Loucy (cell line): Measurements from ENCODE around the gene EPAS1.

Experiments used
- H2AFZ ChIP-seq: fragments of 200-600 bp; sonication (generic); 2 replicates; pipeline ENCODE4 v1.6.0; 2016; ENCODE audit warnings: antibody characterized with exemption, mild to moderate bottlenecking, low read length, moderate library complexity
- H3F3A ChIP-seq: fragments of 200-600 bp; 2 replicates; pipeline ENCODE4 v1.6.0; 2016; ENCODE audit warnings: antibody characterized with exemption, low read depth, mild to moderate bottlenecking
- H3K27me3 ChIP-seq: fragments of 200-600 bp; sonication (generic); 2 replicates; pipeline ENCODE4 v1.6.1; 2014; ENCODE audit warnings: low read length, mild to moderate bottlenecking; ENCODE audit not compliant: insufficient read depth, poor library complexity, severe bottlenecking
- H3K36me3 ChIP-seq: fragments of 200-600 bp; sonication (generic); 2 replicates; pipeline ENCODE4 v1.6.1; 2016; ENCODE audit warnings: low read length; ENCODE audit not compliant: insufficient read depth
- H3K4me1 ChIP-seq: fragments of 200-600 bp; sonication (generic); 2 replicates; pipeline ENCODE4 v1.5.1; 2014; ENCODE audit warnings: low read length, mild to moderate bottlenecking; ENCODE audit not compliant: insufficient read depth, poor library complexity, severe bottlenecking
- H3K4me2 ChIP-seq: fragments of 200-600 bp; sonication (generic); 2 replicates; pipeline ENCODE4 v1.6.0; 2014; ENCODE audit warnings: antibody characterized with exemption, low read length, low read depth, mild to moderate bottlenecking; ENCODE audit not compliant: poor library complexity, severe bottlenecking
- H3K4me3 ChIP-seq: fragments of 200-600 bp; sonication (generic); 2 replicates; pipeline ENCODE4 v1.5.1; 2014; ENCODE audit warnings: low read length, mild to moderate bottlenecking, mixed read lengths; ENCODE audit not compliant: poor library complexity, severe bottlenecking
- H3K79me2 ChIP-seq: fragments of 200-600 bp; sonication (generic); 2 replicates; pipeline ENCODE4 v1.6.1; 2014; ENCODE audit warnings: low read length; ENCODE audit not compliant: insufficient read depth
- H3K9ac ChIP-seq: fragments of 200-600 bp; sonication (generic); 2 replicates; pipeline ENCODE4 v1.6.0; 2014; ENCODE audit warnings: mild to moderate bottlenecking, low read depth, low read length, moderate library complexity; ENCODE audit not compliant: poor library complexity, severe bottlenecking
- H3K9me2 ChIP-seq: fragments of 200-600 bp; sonication (generic); replicated peaks from 2 replicates; pipeline ENCODE4 v1.6.1; 2016; ENCODE audit warnings: low read depth, low read length, mixed read lengths
- H3K9me3 ChIP-seq: fragments of 200-600 bp; sonication (generic); 2 replicates; pipeline ENCODE4 v1.6.1; 2014; ENCODE audit warnings: mild to moderate bottlenecking, antibody characterized with exemption, low read length, low read depth; ENCODE audit not compliant: insufficient read depth
- H4K20me1 ChIP-seq: fragments of 200-600 bp; sonication (generic); 2 replicates; pipeline ENCODE4 v1.6.0; 2014; ENCODE audit warnings: antibody characterized with exemption, low read length, mild to moderate bottlenecking; ENCODE audit not compliant: insufficient read depth, poor library complexity, severe bottlenecking
- EZH2phosphoT487 ChIP-seq: fragments of 200-600 bp; IDR thresholded peaks from 2 replicates; pipeline ENCODE4 v1.6.1; 2018; ENCODE audit warnings: antibody characterized with exemption, mild to moderate bottlenecking, moderate library complexity, borderline replicate concordance
- TF ChIP-seq, protein P1 (sequence below): fragments of 200-600 bp; sonication (generic); conservative IDR thresholded peaks from 2 replicates; pipeline ENCODE4 v1.5.1; 2014; ENCODE audit warnings: mild to moderate bottlenecking, antibody characterized with exemption, low read length

EPAS1 gene

DNA sequence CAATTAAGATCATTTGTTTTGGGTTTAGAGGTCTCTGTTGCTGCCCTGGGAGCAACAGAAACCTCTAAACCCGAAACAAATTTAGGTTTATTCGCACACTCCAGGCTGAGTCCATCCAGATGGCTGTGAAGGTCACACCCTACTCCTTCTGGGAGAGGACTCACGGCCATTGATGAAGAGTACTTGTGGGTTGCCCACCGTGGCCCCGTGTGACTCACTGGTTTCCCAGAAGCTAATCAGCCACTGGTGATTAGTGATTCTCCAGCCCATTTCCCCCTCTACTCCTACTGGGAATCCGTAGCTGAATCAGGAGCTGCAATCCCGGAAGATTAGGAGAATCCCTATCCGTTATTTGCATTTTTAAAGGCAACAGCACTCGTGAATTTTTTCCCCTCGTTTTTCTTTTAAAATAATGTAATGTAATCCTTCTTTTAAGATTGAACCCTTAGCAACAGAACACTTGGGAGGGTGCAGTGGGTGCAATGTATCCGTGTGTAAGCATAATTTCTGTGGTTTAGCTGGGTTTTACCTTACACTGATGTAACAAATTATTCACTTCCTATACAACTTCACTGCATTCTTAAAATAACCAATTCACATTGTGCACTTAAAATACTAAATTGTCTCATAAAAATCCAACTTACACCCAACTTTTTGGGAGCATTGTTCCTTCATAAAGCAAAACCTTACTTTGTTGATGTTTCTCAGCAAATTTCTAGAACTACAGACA is 27.5 kb upstream of the EPAS1 start:
- no peak overlapping the region for H3K9ac ChIP-seq
- H3K4me1 ChIP-seq: peaks cover 26% of the 10 kb centered on the region
- H3K79me2 ChIP-seq: no peaks in the 10 kb centered on the region
- H3F3A ChIP-seq: no peaks in the 10 kb centered on the region
- H3K9me3 ChIP-seq: no peaks in the 10 kb centered on the region
- no peaks in the 10 kb centered on the region for H3K27me3 ChIP-seq
- peak overlapping the region; percentile 50 for H3K4me3 ChIP-seq
- H2AFZ ChIP-seq: no peak overlapping the region
- no peaks in the 10 kb centered on the region for H3K36me3 ChIP-seq
- peak overlapping the region; percentile 69 for H3K4me2 ChIP-seq
- TF ChIP-seq, protein P1, sequence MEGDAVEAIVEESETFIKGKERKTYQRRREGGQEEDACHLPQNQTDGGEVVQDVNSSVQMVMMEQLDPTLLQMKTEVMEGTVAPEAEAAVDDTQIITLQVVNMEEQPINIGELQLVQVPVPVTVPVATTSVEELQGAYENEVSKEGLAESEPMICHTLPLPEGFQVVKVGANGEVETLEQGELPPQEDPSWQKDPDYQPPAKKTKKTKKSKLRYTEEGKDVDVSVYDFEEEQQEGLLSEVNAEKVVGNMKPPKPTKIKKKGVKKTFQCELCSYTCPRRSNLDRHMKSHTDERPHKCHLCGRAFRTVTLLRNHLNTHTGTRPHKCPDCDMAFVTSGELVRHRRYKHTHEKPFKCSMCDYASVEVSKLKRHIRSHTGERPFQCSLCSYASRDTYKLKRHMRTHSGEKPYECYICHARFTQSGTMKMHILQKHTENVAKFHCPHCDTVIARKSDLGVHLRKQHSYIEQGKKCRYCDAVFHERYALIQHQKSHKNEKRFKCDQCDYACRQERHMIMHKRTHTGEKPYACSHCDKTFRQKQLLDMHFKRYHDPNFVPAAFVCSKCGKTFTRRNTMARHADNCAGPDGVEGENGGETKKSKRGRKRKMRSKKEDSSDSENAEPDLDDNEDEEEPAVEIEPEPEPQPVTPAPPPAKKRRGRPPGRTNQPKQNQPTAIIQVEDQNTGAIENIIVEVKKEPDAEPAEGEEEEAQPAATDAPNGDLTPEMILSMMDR: no peak
- no peak for TF ChIP-seq EZH2phosphoT487
- no peaks in the 10 kb centered on the region for H3K9me2 ChIP-seq
- H4K20me1 ChIP-seq: no peaks in the 10 kb centered on the region

DNA sequence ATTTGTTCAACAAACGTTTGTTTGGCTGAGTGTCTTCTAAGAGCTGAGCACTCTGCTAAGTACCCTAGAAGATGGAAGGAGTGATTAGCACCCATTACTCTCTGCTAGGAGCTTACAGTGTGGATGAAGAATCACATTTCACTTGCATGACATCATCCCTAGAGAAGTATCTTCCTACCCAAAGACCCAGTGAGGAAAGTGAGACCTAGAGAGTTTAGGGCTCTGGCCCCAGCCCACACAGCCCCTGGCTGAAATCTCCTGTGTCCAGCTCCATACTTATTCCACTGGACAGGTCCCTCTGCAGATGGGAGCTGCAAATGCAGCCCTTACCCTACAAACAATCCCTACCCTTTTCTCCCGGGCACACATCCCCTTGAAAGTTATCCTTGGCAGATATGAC is 26.8 kb upstream of the EPAS1 start:
- H3K4me3 ChIP-seq: peak overlapping the region; percentile 50
- H3K79me2 ChIP-seq: no peaks in the 10 kb centered on the region
- no peaks in the 10 kb centered on the region for H3K27me3 ChIP-seq
- no peaks in the 10 kb centered on the region for H3K36me3 ChIP-seq
- H3K9me3 ChIP-seq: no peaks in the 10 kb centered on the region
- H3K9ac ChIP-seq: no peak overlapping the region
- H3K4me1 ChIP-seq: peaks cover 29% of the 10 kb centered on the region
- TF ChIP-seq, protein P1: no peak
- TF ChIP-seq EZH2phosphoT487: no peak
- no peaks in the 10 kb centered on the region for H3F3A ChIP-seq
- no peaks in the 10 kb centered on the region for H3K9me2 ChIP-seq
- no peaks in the 10 kb centered on the region for H4K20me1 ChIP-seq
- no peak overlapping the region for H2AFZ ChIP-seq
- peak overlapping the region; percentile 69 for H3K4me2 ChIP-seq

DNA sequence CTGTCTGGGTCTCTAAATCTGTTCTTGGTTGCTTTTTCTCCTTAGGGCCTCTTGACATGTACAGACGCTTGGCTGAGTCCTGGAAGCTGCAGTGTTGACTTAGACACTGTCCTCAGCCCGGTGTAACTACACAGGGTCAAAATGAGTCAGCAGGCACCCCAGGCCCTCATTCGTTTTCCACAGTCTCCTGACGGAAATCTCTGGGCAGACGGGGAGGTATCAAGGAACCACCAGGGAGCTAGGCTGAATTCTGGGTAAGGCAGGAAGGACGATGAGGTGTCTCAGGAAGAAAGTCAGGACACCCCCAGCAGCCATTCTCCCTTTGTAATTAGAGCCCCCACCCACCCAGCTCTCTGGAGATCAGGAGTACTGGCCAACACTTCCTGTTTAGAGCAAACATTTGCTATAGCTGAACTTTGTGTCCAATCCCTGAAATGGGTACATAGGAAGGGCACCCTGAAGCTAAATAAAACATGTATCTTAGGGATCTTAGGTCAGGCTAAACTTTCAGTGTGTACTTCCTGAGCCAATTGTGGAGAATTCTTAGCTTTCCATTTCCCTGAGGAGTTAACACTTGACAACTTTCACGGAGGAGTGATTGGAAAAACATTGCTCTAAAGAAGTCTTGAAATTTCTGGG is 23.9 kb upstream of the EPAS1 start:
- no peaks in the 10 kb centered on the region for H3F3A ChIP-seq
- H3K9me3 ChIP-seq: no peaks in the 10 kb centered on the region
- H3K4me1 ChIP-seq: peaks cover 54% of the 10 kb centered on the region
- no peak overlapping the region for H3K4me2 ChIP-seq
- H3K9me2 ChIP-seq: no peaks in the 10 kb centered on the region
- H3K36me3 ChIP-seq: no peaks in the 10 kb centered on the region
- H3K27me3 ChIP-seq: no peaks in the 10 kb centered on the region
- no peaks in the 10 kb centered on the region for H3K79me2 ChIP-seq
- H4K20me1 ChIP-seq: no peaks in the 10 kb centered on the region
- no peak overlapping the region for H3K4me3 ChIP-seq
- no peak for TF ChIP-seq EZH2phosphoT487
- TF ChIP-seq, protein P1: no peak
- H2AFZ ChIP-seq: no peak overlapping the region
- no peak overlapping the region for H3K9ac ChIP-seq
